Peyer's patch (tissue), 4 donors: Measurements from ENCODE around the gene LAPTM5. TPM values are rescaled to one million over a fixed set of nuclear protein-coding genes. Genes with fewer than 3 reads are reported as not detected.

ENCODE experiments used
- DNase-seq, 3 donors: peaks; one replicate each; pipeline ENCODE4 v3.0.0-alpha.2; 2017 to 2019
- H3K27ac ChIP-seq, 4 donors: fragments of 200-600 bp; sonication (generic); one replicate each; pipeline ENCODE4 v1.5.1; 2016 to 2019
- H3K27me3 ChIP-seq, 2 donors: fragments of 200-600 bp; sonication (generic); one replicate each; pipeline ENCODE4 v1.5.1; 2019
- H3K36me3 ChIP-seq, 3 donors: fragments of 200-600 bp; sonication (generic); one replicate each; pipeline ENCODE4 v1.5.1; 2016 to 2019
- H3K4me1 ChIP-seq, 4 donors: fragments of 200-600 bp; sonication (generic); one replicate each; pipeline ENCODE4 v1.5.1; 2016 to 2019
- H3K4me3 ChIP-seq, 4 donors: fragments of 200-600 bp; sonication (generic); 1 replicate in 3 of 4; 2 replicates in 1 of 4; pipeline ENCODE4 v1.5.1; 2016 to 2019; ENCODE audit warnings: mild to moderate bottlenecking in 1 of 4
- H3K9me3 ChIP-seq, 4 donors: fragments of 200-600 bp; sonication (generic); one replicate each; pipeline ENCODE4 v1.5.1; 2016 to 2019; ENCODE audit warnings: mild to moderate bottlenecking in 1 of 4
- CTCF ChIP-seq, 6 experiments: fragments of 450-650 bp in 4 of 6; fragments of 200-600 bp in 2 of 6; sonication (generic) in 1 of 6; IDR thresholded peaks; one replicate each; pipeline ENCODE4 v1.5.1; 2017 to 2019; ENCODE audit warnings: antibody characterized with exemption in 6 of 6, mild to moderate bottlenecking in 3 of 6, moderate library complexity in 1 of 6
- POLR2A ChIP-seq, 2 donors: fragments of 450-650 bp; IDR thresholded peaks; one replicate each; pipeline ENCODE4 v1.5.1; 2017; ENCODE audit warnings: antibody characterized with exemption in 2 of 2, mild to moderate bottlenecking in 2 of 2, moderate library complexity in 2 of 2
- total RNA-seq, 4 donors: library from RNA; depleted of rRNA; stranded (reverse); fragments of >200 nt; gene quantifications; one replicate each; pipeline ENCODE4 v1.1.0, GENCODE V29; 2016

LAPTM5 gene
- total RNA-seq, 4 donors from 2014 or later, result 10.3 to 77.6 (median 18.3) TPM

- Histone ChIP-seq H3K4me3 (no peak overlapping the region), H3K36me3 (no peaks in the 10 kb centered on the region), H3K27me3 (no peaks in the 10 kb centered on the region), H3K27ac (peak overlapping the region in 3 of 4 donors; percentile 10 to 97 (median 44)), H3K9me3 (no peaks in the 10 kb centered on the region), H3K4me1 (peaks cover 0 to 39% (median 20%) of the 10 kb centered on the region in 4 donors)
- TF ChIP-seq CTCF (IDR thresholded peaks at IDR 0.05) (no peak), POLR2A (IDR thresholded peaks at IDR 0.05) (no peak)
- peak in 1 of 3 donors; percentile 47 for DNase-seq
These were observed 4.0 kb upstream of the LAPTM5 start for GRCh38 chr1:30761381-30762151.

- Histone ChIP-seq H3K4me3 (no peak overlapping the region), H3K27ac (peak overlapping the region in 3 of 4 donors; percentile 35 to 97 (median 44)), H3K36me3 (no peaks in the 10 kb centered on the region), H3K9me3 (no peaks in the 10 kb centered on the region), H3K4me1 (peaks cover 0 to 39% (median 20%) of the 10 kb centered on the region in 4 donors), H3K27me3 (no peaks in the 10 kb centered on the region)
- no peak for DNase-seq
- TF ChIP-seq CTCF (IDR thresholded peaks at IDR 0.05) (no peak), POLR2A (IDR thresholded peaks at IDR 0.05) (no peak)
These were observed 3.2 kb upstream of the LAPTM5 start for GRCh38 chr1:30760596-30761324.

DNA sequence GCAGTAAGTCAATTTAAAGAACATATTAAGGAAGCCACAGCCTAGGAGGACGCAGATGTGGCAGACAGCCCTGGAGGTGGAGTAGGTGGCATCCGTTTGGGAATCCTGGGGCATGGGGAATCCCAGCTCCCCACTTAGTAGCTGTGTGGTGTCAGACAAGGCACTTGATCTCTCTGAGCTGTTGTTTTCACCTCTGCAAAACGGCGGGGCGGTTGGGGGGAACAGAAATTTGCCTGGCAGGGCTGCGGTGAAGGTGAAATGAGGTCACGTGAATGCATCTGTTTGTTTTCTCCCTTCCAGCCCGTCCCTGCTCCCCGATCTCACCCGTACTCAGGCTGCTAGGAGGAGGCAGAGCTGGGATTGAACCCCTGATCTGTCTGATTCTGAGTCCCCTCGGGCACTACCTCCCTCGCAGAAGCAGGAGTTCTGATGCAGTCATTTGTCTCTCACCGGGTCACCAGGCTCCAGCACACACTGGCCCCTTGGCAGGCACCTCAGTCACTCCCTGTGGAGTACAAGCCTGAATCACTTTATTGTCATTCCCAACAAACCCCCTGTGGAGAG, 2.2 kb upstream of the LAPTM5 start:
- peak overlapping the region in 3 of 4 donors; percentile 35 to 97 (median 55) for H3K27ac ChIP-seq
- TF ChIP-seq CTCF (IDR thresholded peaks at IDR 0.05) (no peak), POLR2A (IDR thresholded peaks at IDR 0.05) (no peak)

DNA sequence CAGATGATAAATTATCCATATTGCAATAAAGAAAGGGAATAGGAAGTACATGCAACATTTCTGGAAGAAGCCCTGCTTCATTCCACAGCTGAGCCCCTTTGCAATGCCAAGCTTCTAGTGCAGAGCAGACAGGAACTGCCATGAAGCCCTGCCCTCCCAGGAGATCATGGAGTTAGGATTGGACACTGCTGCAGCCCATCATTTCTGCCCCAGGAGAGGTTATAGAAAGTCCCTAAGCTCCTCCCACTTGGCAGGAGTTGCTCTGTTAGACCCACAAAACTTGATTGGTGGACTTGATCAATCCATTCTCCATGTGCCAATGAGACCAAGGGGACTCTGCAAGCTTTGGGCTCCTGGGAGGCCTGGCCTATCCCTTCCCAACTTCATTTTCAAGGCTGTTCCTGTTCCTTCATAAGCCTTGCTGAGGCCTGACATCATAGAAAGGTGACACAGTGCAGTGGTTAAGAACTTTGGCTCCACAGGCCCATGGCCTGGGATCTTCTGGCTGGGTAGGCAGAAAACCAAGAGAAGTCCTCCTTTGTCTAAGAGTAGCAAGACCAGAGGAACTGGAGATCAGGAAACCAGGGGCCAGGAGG, 1.3 kb upstream of the LAPTM5 start:
- H3K27ac ChIP-seq, result peak overlapping the region in 2 of 4 donors; percentile 82 to 97

More for the DNA sequence above, 2.2 kb upstream of the LAPTM5 start:
- Histone ChIP-seq H3K4me1 (peaks cover 0 to 39% (median 20%) of the 10 kb centered on the region in 4 donors), H3K36me3 (no peaks in the 10 kb centered on the region), H3K27me3 (no peaks in the 10 kb centered on the region), H3K4me3 (peak overlapping the region in 1 of 4 donors; percentile 7), H3K9me3 (no peaks in the 10 kb centered on the region)
- DNase-seq, result peak in 2 of 3 donors; percentile 81 to 84

More for the DNA sequence above, 1.3 kb upstream of the LAPTM5 start:
- TF ChIP-seq POLR2A (IDR thresholded peaks at IDR 0.05) (no peak), CTCF (IDR thresholded peaks at IDR 0.05) (no peak)
- Histone ChIP-seq H3K4me1 (peaks cover 0 to 39% (median 20%) of the 10 kb centered on the region in 4 donors), H3K9me3 (no peaks in the 10 kb centered on the region), H3K4me3 (no peak overlapping the region), H3K36me3 (no peaks in the 10 kb centered on the region), H3K27me3 (no peaks in the 10 kb centered on the region)
- no peak for DNase-seq
